ENCODE data around the gene EPOP. TPM values are rescaled to one million over a fixed set of nuclear protein-coding genes. Genes with fewer than 3 reads are reported as not detected.

The EPOP gene
- total and polyA plus RNA-seq, 2 of the 13 experiments (the other 11 are each of a cell fraction or from before 2014, with no cell fraction given), result 14.7 to 37.8 TPM

GRCh38 chr17:38663125-38663751 is 11.5 kb downstream of the EPOP start (continued):
- TF ChIP-seq ZNF639 (CRISPR knock-in tag; conservative IDR thresholded peaks at IDR 0.05) (no peak), ZNF737 (CRISPR knock-in tag; IDR thresholded peaks at IDR 0.05; ENCODE audit: borderline replicate concordance) (no peak), PBX3 (CRISPR knock-in tag; IDR thresholded peaks at IDR 0.05; ENCODE audit: borderline replicate concordance) (no peak), ZGPAT (CRISPR knock-in tag; IDR thresholded peaks at IDR 0.05) (peak; percentile 89), ZNF451 (CRISPR knock-in tag; IDR thresholded peaks at IDR 0.05) (peak; percentile 85; the same call in 1 of the 2 replicates), ZNF788 (CRISPR knock-in tag; IDR thresholded peaks at IDR 0.05; ENCODE audit: borderline replicate concordance) (peak; percentile 73; the same call in 1 of the 2 replicates), ZBTB25 (CRISPR knock-in tag; IDR thresholded peaks at IDR 0.05) (peak; percentile 79; the same call in 1 of the 2 replicates), RFX1 (IDR thresholded peaks at IDR 0.05) (no peak), TRIM22 (IDR thresholded peaks at IDR 0.05) (no peak), ZBTB39 (CRISPR knock-in tag; IDR thresholded peaks at IDR 0.05) (no peak), RBM22 (optimal IDR thresholded peaks at IDR 0.05; ENCODE audit: low read length) (no peak), RORA (CRISPR knock-in tag; IDR thresholded peaks at IDR 0.05) (no peak), ZNF619 (CRISPR knock-in tag; IDR thresholded peaks at IDR 0.05) (peak; percentile 93), ZSCAN30 (CRISPR knock-in tag; IDR thresholded peaks at IDR 0.05) (no peak), ELF4 (CRISPR knock-in tag; IDR thresholded peaks at IDR 0.05; ENCODE audit: borderline replicate concordance) (no peak), ZSCAN9 (CRISPR knock-in tag; IDR thresholded peaks at IDR 0.05; ENCODE audit: borderline replicate concordance) (peak; percentile 70; the same call in 1 of the 2 replicates), ZNF496 (CRISPR knock-in tag; IDR thresholded peaks at IDR 0.05; ENCODE audit: insufficient replicate concordance) (no peak), ZNF510 (CRISPR knock-in tag; IDR thresholded peaks at IDR 0.05; ENCODE audit: low read depth) (no peak; the same call in 1 of the 2 replicates)
